Pons (tissue), 1 donor: ENCODE results near the gene UCK1.
"Not testable (repeated sequence)": the region's sequence is repeated elsewhere in the genome, so short reads cannot be mapped to it uniquely, and the experiment has no call there.

Experiments
- DNase-seq: peaks from one replicate; pipeline ENCODE4 v3.0.0-alpha.2; 2016; ENCODE audit warnings: low spot score

The UCK1 gene

DNA sequence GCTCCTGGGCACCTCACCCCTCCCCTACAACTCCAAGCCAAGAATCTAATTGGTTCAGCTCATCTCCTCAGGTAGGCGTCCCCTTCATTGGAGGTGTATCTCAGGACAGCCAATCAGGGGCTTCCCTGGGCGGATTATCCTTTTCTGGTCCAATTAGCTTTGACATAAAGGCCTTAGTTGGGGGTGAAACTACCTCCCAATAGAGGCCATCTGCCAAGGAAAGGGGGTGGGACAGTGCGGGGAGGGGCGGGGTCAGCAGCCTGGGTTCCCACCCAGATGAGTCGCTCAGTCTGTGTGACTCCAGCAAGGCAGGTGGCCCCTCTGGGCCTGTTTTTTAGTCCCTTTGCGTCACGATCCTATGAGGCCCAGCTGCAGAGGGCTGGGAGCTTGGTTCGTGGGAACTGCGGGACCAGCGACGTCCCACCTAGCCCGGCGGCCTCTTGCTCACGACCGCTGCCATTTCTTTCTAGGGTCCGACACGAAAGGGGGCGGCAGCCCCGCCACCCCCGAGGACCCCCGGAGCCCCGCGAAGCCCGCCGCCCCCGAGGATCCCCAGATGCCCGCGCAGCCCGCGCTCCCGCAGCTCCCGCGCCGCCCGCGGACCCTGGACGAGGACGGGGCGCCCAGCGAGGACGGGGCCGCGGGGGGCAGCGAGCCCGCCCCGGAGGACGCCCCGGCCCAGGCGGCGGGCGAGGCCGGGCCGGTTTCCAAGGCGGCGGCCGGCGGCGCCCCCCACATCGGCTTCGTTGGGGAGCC lies 23.2 kb upstream of the UCK1 start:
- DNase-seq: no peak

DNA sequence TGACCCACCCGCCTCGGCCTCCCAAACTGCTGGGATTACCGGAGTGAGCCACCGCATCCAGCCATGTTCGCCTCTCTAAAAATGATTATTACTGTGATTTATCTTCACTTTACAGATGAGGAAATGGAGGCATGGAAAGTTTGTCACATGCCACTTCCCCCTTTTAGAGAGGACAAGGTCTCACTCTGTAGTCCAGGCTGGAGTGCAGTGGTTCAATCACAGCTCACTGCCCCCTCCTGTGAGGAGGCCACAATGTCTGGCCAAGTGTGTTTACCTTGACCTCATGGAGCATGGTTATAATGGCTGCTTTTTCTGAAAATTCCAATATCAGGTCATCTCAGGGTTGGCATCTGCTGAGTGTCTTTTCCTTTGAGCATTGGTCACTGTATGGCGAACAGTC lies 21.0 kb upstream of the UCK1 start:
- DNase-seq: no peak

DNA sequence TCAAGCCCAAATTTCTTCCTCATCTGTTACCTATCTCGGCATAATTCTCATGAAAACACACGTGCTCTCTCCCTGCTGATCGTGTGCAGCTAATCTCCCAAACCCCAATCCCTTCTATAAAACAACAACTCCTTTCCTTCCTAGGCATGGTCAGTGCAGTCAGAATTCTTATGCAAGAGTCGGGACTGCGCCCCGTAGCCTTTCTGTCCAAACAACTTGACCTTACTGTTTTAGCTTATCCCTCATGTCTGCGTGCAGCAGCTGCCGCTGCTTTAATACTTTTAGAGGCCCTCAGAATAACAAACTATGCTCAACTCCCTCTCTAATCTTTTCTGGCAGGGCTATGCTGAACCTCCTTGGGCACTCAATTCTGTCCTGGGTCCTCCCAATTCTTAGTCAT lies 19.4 kb upstream of the UCK1 start:
- not testable (repeated sequence) for DNase-seq

DNA sequence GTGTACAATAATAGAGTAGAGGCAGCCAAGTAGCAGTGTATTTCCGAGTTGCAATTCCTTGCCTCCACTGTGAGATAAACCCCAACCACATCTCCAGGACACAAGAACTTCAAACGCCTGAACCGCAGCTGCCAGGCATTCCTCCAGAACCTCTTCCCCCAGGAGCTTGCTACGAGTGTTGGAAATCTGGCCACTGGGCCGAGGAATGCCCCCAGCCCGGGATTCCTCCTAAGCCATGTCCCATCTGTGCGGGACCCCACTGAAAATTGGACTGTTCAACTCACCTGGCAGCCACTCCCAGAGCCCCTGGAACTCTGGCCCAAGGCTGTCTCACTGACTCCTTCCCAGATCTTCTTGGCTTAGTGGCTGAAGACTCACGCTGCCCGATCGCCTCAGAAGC lies 18.1 kb upstream of the UCK1 start:
- not testable (repeated sequence) for DNase-seq

DNA sequence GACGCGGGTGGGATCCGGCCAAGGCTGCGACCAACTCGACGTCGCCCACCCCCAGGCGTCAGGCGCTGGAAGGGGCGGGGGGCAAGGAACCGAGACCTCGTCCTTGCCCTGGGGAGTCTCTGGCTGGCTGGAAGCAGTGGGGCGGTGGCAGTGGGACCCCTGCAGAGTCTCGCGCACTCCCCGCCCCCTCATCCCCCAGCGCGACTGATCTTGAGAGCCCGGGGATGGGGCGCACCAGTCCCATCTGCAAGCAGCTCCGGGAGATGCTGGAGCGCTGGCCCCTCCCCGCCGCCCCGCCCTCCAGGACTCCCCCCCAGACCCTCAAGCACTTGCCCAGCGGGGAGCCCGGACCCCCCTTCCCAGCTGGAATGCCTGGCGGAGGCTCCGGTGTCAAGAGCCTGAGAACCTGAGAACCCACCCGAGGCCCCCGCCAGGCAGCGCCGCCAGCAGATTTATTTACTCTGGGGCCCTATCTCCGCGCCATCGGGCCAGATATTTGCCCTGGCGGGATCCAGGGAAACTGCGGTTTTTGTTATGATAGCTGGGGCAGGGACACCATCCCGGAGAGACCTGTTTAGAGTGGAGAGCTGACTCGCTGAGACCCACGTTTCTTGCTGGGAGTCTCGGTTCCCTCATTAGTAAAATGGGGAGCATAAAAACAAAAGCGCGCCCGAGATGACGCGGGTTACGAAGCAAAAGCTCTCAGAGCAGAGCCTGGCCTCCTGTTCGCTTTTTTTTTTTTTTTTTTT lies 15.4 kb upstream of the UCK1 start:
- no peak for DNase-seq

DNA sequence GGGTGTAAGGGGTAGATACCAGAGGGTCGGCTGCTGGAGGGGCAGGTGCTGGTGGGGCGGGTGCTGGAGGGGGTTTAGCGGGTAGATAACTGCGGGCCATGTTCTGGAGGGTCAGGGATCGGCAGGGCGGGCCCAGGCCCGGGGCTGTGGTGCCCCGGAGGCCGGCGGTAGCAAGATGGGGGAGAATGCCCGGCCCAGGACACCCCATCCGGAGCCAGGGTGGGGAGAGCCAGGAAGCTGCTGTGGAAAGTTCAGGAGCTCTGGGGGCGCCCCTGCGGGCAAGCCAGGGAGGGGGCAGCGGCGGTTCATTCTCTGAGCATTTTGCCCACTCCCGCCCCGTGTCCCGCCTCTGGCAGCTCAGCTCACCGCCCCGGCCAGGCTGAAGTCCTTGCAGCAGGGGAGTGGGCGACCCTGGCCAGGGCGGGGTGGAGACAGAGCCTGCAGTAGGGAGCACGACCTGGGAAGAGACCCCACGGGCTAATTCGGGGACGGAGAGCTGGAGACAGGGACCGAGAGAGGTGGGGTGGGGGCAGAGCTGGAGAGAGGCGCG lies 14.8 kb upstream of the UCK1 start:
- no peak for DNase-seq

DNA sequence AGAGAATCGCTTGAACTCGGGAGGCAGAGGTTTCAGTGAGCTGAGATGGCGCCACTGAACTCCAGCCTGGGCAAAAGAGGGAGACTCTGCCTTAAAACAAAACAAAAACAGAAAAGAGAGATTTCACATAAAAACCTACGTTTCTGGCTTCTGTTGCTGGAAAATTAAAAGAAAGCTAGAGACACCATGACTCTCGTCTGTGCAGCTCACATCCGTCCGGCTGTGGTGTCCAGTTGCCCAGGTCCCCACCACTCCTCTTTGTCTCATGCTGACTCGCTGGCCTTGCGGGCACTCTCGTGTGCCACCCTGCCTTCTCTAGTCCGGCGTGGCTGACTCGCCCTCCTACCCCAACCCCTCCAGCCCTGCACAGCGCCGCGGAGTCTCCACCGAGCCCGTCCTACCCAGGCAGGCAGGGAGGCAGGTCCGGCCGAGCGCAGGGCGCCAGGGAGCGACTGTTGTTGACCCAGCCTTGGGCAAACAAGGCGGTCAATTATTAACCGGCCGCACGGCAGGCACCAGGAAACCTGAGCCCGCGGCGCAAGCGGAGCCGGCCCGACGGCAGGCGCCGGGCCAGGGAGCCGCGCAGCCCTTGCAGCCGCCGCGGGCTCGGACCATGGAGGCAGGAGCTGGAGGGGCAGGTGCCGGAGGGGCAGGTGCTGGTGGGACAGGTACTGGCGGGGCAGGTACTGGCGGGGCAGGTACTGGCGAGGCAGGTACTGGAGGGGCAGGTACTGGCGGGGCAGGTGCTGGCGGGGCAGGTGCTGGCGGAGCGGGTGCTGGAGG lies 14.1 kb upstream of the UCK1 start, which contains the start of gene PRRT1B:
TSS of gene PRRT1B (plus strand) at position 521 of the 783 bp plus-strand sequence. CDS start at position 614, 93 bp downstream.
- DNase-seq: no peak

DNA sequence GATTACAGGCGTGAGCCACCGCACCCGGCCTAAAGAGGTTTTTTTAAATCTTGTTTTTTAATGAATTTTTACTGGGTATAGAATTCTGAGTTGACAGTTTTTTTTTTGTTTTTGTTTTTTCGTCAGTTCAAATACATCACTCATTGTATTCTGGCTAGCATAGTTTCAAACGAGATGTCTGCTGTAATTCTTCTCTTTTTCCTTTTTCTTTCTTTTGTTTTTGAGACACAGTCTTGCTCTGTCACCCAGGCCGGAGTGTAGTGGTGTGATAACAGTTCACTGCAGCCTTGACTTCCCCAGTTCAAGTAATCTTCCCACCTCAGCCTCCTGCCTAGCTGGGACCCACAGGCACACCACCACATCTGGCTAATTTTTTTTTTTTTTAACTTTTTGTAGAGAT lies 12.1 kb upstream of the UCK1 start:
- no peak for DNase-seq

DNA sequence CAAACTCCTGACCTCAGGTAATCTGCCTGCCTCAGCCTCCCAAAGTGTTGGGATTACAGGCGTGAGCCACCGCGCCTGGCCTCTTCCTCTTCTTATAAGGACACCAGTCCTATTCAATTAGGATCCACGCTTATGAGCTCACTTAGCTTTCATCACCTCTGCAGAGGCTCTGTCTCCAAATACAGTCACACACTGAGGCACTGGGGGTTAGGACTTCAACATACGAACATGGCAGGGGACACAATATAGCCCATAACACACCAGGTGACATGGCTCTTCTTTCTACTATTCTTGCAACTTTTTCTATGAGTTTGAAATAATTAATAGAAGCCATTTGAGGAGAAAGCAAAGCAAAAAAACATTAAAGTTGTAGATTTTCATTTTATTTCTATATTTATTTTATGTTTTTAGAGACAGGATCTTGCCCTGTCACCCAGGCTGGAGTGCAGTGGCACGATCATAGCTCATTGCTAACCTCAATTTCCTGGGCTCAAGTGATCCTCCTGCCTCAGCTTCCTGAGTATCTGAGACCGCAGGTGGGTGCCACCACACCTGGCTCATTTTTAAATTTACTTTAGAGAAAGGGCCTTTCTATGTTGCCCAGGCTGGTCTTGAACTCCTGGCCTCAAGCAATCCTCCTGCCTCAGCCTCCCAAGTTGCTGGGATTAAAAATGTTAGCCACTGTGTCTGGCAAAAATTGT lies 8.3 kb upstream of the UCK1 start:
- DNase-seq: no peak

DNA sequence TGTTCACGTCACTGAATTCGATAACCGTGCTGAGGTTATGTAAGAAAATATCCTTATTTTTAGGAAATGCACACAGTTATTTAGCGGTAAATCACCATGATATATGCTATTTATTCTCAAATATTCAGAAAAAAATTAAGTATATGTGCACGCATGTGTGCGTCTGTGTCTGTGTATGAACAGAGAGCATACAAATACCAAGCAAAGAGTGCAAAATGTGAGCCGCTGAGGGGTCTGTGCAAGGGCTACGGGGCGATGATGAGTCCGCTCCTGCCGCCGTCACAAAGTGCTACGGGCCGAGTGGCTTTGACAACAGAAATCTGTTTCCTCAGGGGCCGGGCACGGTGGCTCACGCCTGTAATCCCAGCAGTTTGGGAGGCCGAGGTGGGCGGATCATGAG lies 6.9 kb upstream of the UCK1 start:
- DNase-seq: no peak

DNA sequence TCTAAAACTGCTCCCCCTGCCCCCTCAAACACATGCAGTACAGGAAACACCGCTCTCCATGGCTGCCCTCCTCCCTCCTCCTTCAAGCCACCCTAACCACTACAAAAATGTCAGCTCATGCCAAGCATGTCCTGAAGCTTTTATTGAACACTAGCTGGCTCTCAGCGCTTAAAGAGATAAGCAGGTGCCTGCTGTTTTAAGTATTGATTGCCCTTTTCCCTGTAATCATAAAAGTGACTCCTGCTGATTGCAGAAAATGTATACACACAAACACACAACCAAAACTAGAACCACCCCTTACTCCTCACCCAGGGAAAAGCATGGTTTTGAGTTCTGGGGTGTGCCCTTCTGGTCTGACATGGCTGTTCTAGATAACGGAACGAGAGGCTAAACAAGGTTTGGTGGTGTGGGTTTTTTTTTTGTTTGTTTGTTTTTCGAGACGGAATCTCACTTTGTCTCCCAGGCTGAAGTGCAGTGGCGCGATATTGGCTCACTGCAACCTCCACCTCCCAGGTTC lies 3.7 kb upstream of the UCK1 start:
- no peak for DNase-seq

DNA sequence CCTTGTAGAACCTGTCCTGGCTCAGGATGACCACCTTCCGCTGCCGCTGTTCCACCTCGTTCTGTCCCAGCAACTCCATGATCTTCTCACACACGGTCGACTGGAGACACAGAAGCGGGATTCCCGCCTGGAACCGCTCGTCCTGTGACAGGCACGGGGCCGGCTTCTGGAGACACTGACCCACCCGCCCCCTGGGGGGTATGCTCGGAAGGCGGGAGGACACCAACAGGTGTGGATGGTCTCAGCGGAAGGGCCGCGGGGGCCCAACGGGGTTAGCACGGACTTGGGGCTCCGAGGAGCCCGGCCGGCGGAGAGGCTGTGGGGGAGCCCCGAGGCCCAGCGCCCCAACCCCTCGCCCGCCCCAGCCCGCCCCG lies 530 bp downstream of the UCK1 start:
- DNase-seq: no peak

DNA sequence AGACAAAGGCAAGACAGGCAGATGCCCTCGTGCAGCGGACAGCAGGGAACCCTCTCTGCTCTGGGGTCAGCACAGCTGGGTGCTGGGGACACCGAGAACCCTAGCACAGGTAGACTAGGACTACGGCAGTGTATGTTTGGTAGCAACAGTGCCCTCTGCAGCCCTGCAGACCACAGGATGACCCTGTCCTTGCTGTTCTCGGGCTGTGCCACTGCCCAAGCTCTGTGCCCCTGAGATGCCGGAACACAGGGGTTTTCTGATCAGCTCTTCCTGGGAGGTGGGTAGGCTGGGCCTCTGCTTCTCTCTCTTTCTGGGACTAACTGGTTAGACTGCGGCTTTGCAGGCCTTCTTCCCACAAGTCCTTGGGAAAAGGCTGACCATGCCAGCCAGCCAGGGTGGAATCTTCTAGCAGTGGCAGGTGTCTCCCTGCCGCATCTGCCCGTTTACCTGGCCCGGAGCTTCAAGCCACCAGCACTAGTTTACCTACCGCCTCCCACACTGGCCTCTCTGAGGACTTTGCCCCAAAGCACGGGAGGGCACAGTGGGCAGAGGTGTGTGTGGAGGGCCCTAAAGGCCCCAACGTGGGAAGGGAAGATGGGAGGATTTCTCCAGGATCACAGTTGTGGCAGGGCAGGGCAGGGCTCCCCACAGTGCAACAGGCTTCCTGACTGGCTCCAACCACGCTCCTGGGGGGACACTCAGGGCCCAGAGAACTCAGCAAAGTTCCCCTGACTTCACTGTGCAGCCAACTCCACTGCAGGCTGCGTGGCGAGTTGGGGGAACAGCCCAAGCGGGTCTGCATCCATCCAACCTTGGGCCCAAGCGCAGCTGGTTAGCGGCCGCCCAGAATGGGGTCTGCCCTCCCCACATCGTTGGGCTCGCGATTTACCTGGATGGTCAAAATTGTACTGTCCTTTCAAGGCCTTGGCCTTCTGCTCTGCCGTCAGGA lies 1.2 kb downstream of the UCK1 start:
- DNase-seq: no peak

DNA sequence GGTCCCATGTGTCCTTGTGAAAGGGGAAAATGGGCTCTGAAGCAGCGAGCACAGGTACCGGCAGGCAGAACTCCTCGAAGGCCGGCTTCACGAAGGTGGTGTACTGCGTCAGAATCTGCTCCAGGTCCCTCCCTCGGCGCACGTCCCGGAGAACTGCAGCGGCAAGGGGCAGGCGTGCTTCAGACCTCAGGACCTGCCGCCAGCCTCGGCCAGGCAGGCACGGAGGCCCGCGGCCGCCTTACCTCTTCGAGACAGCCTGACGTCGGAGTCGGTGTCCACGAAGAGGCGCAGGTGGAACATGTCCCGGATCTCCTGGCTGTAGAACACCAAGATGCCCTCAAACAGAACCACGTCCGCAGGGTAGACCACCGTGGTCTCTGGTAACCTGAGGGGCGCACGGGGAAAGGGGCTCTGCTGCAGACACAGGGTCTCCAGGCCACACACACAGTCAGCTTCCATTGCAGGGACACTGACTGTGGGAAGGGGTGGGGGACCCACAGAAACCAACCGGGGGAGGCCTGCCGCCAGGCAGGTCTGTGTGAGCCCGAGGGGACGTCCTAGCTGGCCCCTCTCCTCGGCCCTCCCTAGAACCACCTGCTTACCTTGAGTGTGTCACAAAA lies 2.1 kb downstream of the UCK1 start:
- DNase-seq: no peak

DNA sequence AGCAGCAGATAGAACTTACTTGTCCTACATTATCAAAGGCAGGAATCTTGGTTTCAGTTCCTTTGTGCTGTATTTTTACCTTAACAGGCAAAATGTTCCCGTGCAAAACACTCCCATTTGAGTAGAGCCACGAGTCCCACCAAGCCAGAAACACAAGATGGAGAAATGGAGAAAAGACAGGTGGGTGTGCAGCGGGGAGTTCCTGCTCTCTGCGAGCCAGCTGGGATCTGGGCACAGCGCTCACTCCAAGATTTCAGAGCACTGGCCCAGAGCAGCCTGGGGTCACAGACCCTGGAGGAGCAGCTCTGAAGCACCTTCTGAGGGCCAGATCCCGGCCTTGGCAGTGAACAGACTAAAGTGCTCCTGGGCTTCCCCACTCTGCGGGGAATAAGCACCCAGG lies 2.9 kb downstream of the UCK1 start:
- DNase-seq: no peak

DNA sequence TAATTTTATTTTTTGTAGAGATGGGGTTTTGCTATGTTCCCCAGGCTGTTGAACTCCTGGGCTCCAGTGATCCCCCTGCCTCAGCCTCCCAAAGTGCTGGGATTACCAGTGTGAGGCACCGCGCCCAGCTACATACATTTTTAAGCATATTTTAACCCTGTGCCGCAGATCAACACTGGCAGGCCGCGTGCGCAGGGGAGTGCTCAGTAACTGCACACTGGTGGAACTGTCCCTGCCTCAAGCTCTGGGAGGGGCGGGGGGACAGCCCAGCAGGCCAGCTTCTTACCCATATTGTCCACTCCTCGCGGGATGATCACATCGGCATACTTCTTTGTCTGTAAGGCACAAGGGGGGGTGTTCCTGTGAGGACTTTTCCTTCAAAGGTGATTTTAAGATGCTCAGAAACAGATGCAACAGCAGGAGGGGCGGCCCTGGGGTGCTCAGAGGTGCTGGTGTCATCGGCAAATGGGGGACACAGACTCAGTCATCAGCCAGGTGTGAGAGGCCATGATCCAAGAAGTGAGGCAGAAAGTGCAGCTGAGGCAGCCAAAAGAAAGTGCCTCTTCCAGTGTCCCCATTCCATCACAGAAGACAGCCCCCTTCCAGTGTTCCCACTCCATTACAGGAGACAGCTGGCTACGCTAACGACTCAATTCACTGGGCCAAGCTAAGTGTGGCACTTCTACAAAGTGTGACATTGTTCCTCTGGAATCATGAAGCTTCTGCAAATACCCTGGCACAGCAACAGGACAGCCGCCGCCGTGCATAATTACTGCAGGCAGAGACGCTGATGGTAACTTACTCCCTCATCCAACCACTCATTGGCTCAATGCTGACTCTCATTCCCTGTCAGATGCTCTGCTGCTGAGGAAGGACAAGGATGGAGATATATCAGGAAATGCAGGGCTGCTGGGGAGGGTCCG lies 5.2 kb downstream of the UCK1 start:
- peak; percentile 88 for DNase-seq

DNA sequence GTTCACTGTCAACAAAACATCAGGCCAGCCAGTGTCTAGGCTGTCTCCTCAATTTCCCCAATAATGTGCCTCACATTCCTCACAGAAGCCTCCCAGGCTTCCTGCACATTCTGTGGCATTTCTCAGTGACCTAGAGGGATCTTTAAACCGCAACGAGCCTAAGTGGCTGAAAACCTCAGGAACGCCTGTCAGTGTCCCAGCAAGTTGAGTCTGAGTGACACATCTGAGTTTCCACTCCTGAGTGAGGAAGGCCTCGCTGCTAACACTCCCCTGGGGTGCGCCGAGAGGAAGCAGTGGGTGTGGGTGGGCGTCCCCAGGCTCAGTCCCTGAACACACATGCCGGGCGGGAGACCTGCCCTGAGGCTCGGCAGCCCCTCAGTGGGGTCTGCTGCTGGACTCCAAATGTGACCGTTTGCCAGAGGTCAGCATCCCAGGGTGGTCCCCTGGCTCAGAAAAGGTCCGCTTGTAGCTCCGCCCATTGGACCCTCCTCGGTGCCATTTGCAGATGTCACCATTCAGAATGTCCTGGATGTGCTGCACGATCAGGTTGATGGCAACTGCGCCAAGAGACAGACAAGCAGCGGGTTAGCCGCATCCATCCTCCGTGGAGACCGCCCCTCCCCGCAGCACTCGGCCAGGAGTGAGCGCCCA lies 6.3 kb downstream of the UCK1 start:
- no peak for DNase-seq
